Measurements from ENCODE around the gene COG2.

- TF ChIP-seq CTCF (IDR thresholded peaks at IDR 0.05), result no peak
- TF ChIP-seq EP300 (IDR thresholded peaks at IDR 0.05), result no peak
- TF ChIP-seq POLR2A (IDR thresholded peaks at IDR 0.05), result no peak
Observed at GRCh38 chr1:230677200-230677599, 34.9 kb downstream of the COG2 start.
